ENCODE data around the gene PLEKHM2.
"Not testable (repeated sequence)": the region's sequence is repeated elsewhere in the genome, so short reads cannot be mapped to it uniquely, and the experiment has no call there.

Gene PLEKHM2, protein sequence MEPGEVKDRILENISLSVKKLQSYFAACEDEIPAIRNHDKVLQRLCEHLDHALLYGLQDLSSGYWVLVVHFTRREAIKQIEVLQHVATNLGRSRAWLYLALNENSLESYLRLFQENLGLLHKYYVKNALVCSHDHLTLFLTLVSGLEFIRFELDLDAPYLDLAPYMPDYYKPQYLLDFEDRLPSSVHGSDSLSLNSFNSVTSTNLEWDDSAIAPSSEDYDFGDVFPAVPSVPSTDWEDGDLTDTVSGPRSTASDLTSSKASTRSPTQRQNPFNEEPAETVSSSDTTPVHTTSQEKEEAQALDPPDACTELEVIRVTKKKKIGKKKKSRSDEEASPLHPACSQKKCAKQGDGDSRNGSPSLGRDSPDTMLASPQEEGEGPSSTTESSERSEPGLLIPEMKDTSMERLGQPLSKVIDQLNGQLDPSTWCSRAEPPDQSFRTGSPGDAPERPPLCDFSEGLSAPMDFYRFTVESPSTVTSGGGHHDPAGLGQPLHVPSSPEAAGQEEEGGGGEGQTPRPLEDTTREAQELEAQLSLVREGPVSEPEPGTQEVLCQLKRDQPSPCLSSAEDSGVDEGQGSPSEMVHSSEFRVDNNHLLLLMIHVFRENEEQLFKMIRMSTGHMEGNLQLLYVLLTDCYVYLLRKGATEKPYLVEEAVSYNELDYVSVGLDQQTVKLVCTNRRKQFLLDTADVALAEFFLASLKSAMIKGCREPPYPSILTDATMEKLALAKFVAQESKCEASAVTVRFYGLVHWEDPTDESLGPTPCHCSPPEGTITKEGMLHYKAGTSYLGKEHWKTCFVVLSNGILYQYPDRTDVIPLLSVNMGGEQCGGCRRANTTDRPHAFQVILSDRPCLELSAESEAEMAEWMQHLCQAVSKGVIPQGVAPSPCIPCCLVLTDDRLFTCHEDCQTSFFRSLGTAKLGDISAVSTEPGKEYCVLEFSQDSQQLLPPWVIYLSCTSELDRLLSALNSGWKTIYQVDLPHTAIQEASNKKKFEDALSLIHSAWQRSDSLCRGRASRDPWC

DNA sequence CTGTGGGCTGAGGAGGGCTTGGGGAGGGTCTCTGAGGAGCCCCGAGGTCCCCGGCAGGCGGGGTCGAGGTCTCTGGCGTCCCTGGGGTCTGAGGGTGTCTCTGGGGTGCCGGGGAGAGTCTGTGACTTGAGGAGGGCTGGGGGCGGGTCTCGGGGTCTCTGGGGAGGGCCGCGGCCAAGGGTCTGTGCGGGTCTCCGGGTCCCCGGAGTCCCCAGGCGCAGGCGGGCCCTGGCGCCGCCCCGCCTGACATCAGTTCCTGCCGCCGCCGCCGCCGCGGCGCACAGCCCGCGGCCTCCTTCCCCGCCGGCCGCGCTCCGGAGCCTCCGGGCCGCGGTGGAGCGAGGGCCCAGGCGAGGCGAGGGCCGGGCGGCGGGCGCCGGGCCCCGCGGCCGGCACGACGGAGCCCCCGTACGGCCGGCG lies at the start of gene PLEKHM2:
PLEKHM2 (plus strand) TSS at position 279 of the 420 bp plus-strand sequence. CDS start 239 bp downstream, outside the sequence.
- no peak for DNase-seq

DNA sequence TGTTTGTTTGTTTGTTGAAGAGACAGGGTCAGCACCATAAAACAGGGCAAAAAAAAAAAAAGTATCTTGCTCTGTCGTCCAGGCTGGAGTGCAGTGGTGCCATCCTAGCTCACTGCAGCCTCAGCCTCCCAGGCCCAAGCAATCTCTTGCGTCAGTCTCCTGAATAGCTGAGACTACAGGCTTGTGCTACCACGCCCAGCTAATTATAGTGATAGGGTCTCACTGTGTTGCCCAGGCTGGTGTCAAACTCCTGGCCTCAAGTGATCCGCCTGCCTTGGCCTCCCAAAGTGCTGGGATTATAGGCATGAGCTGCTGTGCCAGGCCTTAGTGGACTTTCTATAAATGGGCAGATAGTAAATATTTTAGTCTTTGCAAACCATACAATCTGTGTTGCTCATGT lies 47.7 kb upstream of the PLEKHM2 start:
- DNase-seq = no peak

GRCh38 chr1:15637826-15638225 lies 46.3 kb upstream of the PLEKHM2 start:
- no peak for DNase-seq

DNA sequence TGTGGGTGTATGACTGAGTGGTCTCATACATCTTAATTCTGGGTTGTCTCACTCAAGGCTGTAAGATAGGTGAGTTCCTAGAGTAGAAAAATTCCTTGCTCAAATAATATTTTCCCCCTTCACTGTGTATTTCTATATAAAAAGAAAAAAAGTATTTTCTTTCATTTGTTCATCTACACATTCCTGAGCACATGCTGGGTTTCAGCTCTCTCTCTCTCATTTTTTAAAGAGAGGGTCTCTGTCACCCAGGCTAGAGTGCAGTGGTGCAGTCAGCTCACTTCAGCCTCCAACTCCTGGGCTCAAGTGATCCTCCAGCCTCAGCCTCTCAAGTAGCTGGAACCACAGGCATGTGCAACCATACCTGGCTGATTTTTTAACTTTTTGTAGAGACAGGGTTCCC lies 44.9 kb upstream of the PLEKHM2 start:
- no peak for DNase-seq

DNA sequence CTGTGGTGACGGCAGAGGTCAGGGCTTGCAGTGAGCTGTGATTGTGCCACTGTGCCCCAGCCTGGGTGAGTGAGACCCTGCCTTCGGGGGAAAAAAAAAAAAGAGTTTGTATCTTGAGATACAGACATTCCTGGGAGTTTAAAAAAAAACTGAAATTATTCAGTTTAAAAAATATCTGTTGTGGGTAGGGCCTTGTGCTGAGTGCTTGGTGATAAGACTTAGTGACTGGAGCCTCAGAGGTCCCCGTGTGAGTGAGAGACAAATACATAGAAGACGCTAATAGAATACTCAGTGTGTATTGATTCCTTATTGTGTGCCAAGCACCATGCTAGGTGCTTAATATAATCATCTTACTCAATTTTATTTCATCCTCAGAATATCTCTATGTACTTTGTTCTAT lies 44.2 kb upstream of the PLEKHM2 start:
- no peak for DNase-seq

DNA sequence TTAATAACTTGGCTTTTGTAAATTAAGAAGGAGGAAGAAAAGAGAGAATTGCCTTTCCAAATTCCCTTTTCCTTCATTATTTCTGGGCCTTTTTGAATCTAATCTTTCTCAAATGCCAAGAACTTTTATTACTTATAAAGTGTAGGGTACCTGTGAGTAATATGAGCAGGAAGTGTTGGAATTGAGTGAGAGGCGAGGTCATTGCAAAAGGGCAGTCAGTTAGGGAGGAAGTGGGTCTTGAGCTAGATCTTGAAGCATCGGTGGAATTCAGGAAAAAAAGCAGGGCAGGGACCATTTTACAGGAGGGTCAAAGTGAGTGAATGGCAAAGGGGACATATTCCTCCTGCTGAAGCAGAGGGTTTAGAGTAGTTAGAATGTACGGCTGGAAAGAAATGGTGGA lies 43.5 kb upstream of the PLEKHM2 start:
- DNase-seq = no peak

DNA sequence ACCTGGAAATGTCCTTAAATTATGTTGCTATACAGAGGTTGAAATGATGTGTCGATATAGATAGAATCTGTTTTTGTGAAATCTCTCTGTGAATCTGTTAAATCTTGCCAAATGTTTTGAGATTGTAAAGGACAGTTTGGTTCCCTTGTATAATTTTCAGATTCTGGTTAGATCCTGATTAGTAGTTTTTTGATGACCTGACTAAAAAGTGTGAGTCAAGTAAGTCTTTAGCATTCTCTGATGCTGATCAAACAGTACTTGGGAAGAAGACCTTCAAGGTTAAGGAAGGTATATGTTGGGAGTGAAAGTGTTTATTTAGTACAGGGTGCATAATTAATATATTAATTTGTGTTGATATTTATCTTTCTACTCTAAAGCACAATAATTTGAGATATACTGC lies 34.2 kb upstream of the PLEKHM2 start:
- DNase-seq = no peak

DNA sequence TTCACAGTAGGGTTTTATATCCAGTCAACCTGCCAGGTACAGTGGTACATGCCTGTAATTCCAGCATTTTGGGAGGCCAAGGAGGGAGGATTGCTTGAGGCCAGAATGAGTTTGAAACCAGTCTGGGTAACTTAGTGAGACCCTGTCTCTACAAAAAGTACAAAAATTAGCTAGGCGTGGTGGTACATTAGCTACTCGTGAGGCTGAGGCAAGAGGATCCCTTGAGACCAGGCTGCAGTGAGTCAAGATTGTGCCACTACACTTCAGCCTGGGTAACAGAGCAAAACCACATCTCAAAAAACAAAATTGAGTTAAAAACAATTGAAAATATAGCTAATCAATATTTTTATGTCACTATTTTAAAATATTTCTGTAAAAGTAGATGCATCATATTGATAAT lies 33.7 kb upstream of the PLEKHM2 start:
- DNase-seq = no peak

GRCh38 chr1:15652130-15652529 lies 32.0 kb upstream of the PLEKHM2 start:
- DNase-seq = not testable (repeated sequence)

GRCh38 chr1:15654091-15654690 lies 29.9 kb upstream of the PLEKHM2 start:
- no peak for DNase-seq

GRCh38 chr1:15656464-15656863 lies 27.7 kb upstream of the PLEKHM2 start:
- DNase-seq = no peak

- no peak for DNase-seq
These were observed 27.1 kb upstream of the PLEKHM2 start for GRCh38 chr1:15657021-15657420.

DNA sequence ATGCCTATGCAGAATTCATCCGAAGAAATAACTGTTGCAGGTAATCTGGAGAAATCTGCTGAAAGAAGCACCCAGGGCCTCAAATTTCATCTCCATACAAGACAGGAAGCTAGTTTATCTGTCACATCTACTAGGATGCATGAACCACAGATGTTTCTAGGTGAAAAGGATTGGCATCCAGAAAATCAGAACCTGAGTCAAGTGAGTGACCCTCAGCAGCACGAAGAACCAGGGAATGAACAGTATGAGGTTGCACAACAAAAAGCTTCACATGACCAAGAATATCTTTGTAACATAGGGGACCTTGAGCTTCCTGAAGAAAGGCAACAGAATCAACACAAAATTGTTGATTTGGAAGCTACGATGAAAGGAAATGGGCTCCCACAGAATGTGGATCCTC lies 24.0 kb upstream of the PLEKHM2 start:
- DNase-seq = no peak

DNA sequence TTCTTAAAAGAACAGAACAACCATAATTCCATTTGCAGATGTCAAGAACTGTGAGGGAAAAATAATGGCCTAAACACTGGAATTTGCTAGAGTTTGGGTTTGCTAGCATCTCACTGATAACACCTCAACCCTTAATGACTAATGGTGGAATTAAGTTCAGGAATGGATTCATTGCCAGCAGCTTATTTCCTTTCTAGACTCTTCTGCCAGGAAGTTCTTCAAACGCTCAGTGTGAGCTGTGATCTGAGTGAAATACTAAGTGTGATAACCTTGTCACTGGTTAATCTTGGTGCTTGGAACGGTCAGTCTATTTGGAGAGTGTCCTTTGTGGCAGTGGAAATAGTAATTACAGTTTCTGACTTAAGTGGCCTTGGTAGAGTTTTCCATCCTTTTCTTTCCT lies 21.6 kb upstream of the PLEKHM2 start:
- no peak for DNase-seq

GRCh38 chr1:15663925-15664324 lies 20.2 kb upstream of the PLEKHM2 start:
- DNase-seq = no peak

GRCh38 chr1:15667362-15667761 lies 16.8 kb upstream of the PLEKHM2 start:
- DNase-seq = no peak

- DNase-seq = no peak
These were observed 15.9 kb upstream of the PLEKHM2 start for GRCh38 chr1:15668089-15668754.

DNA sequence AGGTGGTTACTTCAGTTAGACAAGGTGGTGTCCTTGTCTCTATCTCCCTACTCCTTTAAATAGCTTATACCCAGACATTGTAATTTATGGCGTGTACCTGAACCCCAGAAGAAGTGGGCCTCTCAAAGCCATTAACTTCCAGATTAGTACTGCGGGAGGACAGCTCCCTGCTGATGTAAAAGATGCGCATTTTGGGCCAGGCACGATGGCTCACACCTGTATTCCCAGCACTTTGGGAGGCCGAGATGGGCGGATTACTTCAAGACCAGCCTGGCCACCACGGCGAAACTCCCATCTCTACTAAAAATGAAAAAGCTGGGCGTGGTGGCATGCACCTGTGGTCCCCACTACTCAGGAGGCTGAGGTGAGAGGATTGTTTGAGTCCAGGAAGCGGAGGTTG lies 15.0 kb upstream of the PLEKHM2 start:
- DNase-seq = no peak

DNA sequence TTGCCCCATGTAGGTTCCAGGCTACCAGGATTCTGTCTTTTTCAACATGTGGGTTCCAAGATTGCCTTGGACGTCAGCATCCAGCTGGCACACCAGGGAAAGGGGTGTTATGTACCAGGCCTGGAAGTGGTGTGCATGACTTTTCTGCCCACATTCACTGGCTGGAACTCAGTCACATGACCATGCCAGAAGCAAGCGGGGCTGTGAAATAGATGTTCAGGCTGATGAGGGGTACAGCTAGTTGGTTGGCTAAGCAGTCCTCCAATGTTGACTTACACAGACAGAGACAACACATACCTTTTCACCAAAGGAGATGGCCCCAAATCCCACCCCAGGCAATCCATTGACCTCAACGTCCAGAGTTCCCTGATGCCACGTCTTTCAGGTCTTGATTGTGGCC lies 14.3 kb upstream of the PLEKHM2 start:
- DNase-seq = no peak

- peak; percentile 25 for DNase-seq
These were observed 12.7 kb upstream of the PLEKHM2 start for GRCh38 chr1:15671430-15671829.

DNA sequence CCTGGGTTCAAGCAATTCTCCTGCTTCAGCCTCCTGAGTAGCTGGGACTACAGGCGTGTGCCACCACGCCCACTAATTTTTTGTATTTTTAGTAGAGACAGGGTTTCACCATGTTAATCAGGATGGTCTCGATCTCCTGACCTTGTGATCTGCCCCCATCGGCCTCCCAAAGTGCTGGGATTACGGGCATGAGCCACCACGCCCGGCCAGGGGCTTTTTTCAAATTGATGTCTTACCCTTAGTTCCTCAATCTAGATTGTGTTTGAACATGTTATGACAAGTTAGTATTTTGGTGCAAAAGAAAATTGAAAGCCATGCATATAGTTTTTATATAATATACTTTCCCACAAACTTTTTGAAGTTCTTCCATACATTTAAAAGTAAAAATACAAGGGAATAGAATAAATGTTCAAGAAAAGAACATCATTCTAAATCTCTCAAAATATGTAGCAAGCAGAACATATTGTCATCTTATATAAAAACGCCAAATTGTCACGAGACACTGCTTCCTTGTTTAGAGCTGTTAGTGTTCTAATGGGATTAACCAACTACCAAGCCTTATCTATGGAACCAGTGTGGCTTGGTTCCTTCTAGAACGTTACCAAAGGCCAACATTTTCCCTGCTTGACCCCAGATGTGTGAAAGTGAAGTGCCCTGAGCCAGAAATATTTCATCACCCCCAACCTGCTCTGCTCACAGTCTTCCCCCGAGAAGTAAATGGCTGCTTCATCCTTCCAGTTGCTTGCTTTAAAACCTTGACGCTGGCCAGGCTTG lies 9.5 kb upstream of the PLEKHM2 start:
- no peak for DNase-seq

DNA sequence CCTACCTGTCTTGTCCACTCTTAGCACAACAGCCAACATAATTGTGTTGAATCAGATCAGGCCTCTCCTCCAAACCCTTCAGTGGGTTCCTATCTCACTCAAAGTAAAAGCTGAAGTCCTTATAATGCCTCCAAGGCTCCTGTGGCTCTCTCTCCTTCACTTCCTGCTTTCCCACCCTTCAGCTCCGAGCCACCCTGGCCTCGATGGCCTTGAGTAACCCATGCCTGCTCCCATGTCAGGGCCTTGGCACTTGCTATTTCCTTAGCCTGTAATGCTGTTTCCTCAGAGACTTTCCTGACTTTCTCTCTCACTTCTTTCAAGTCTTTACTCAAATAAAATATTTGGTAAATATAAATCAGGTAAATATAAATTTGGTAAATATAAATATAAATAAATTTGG lies 8.1 kb upstream of the PLEKHM2 start:
- no peak for DNase-seq

All from NCI-H1417 treated with DMSO at 0.1 percent for 48 hours (cell line).